ENCODE data around the gene AEN. TPM values are rescaled to one million over a fixed set of nuclear protein-coding genes. Genes with fewer than 3 reads are reported as not detected.

AEN gene
- total RNA-seq, 1 donor from 2014 or later = 10.0 TPM

- intact Hi-C loops (cut with DNase I) = no loop called here
- no peak for ATAC-seq (ENCODE audit: poor library complexity)
- DNase-seq = no peak
These were observed 10.4 kb upstream of the AEN start for GRCh38 chr15:88610701-88611231.

- DNase-seq (no peak), ATAC-seq (ENCODE audit: poor library complexity) (no peak)
- intact Hi-C loops (cut with DNase I) = no loop called here
These were observed 8.8 kb upstream of the AEN start for GRCh38 chr15:88612186-88612796.

GRCh38 chr15:88613074-88613944 is 7.8 kb upstream of the AEN start:
- no peak for ATAC-seq (ENCODE audit: poor library complexity)
- intact Hi-C loops (cut with DNase I) = no loop called here
- DNase-seq = no peak

- DNase-seq (no peak), ATAC-seq (ENCODE audit: poor library complexity) (no peak)
- intact Hi-C loops (cut with DNase I) = loop anchor here (2.0 kb wide), 1 partner anchor 137 kb away; no protein-coding TSS in a partner anchor
These were observed 5.6 kb upstream of the AEN start for GRCh38 chr15:88615303-88616107.

- intact Hi-C loops (cut with DNase I) = no loop called here
- ATAC-seq (ENCODE audit: poor library complexity) = no peak
- no peak for DNase-seq
These were observed 4.9 kb upstream of the AEN start for GRCh38 chr15:88616240-88616639.

- ATAC-seq (ENCODE audit: poor library complexity) (no peak), DNase-seq (no peak)
- intact Hi-C loops (cut with DNase I) = no loop called here
These were observed 4.0 kb upstream of the AEN start for GRCh38 chr15:88617031-88617722.

GRCh38 chr15:88617790-88618189 is 3.4 kb upstream of the AEN start:
- ATAC-seq (ENCODE audit: poor library complexity) (no peak), DNase-seq (no peak)
- intact Hi-C loops (cut with DNase I) = no loop called here

GRCh38 chr15:88618686-88619085 is 2.5 kb upstream of the AEN start:
- ATAC-seq (ENCODE audit: poor library complexity) (no peak), DNase-seq (no peak)
- intact Hi-C loops (cut with DNase I) = no loop called here

- ATAC-seq (ENCODE audit: poor library complexity) = no peak
- no peak for DNase-seq
- intact Hi-C loops (cut with DNase I) = no loop called here
These were observed 1.3 kb upstream of the AEN start for GRCh38 chr15:88619796-88620195.

GRCh38 chr15:88621789-88622604 is 857 bp downstream of the AEN start:
- peak; percentile 11 for ATAC-seq (ENCODE audit: poor library complexity)
- no peak for DNase-seq

GRCh38 chr15:88622605-88622975 is 1.4 kb downstream of the AEN start:
- DNase-seq (no peak), ATAC-seq (ENCODE audit: poor library complexity) (no peak)
- intact Hi-C loops (cut with DNase I) = no loop called here

More at GRCh38 chr15:88621789-88622604, 857 bp downstream of the AEN start:
- intact Hi-C loops (cut with DNase I) = no loop called here

- ATAC-seq (ENCODE audit: poor library complexity) (no peak), DNase-seq (no peak)
- intact Hi-C loops (cut with DNase I) = no loop called here
These were observed 1.9 kb downstream of the AEN start for GRCh38 chr15:88623061-88623460.

- DNase-seq (no peak), ATAC-seq (ENCODE audit: poor library complexity) (no peak)
- intact Hi-C loops (cut with DNase I) = no loop called here
These were observed 2.5 kb downstream of the AEN start for GRCh38 chr15:88623632-88624031.

- no peak for DNase-seq
- intact Hi-C loops (cut with DNase I) = no loop called here
These were observed 3.2 kb downstream of the AEN start for GRCh38 chr15:88624156-88624970.

GRCh38 chr15:88624971-88625490 is 3.9 kb downstream of the AEN start:
- ATAC-seq (ENCODE audit: poor library complexity) (no peak), DNase-seq (no peak)
- intact Hi-C loops (cut with DNase I) = no loop called here

More at GRCh38 chr15:88624156-88624970, 3.2 kb downstream of the AEN start:
- ATAC-seq (ENCODE audit: poor library complexity) = peak; percentile 29

GRCh38 chr15:88625943-88626741 is 5.0 kb downstream of the AEN start:
- no peak for DNase-seq
- ATAC-seq (ENCODE audit: poor library complexity) = no peak
- intact Hi-C loops (cut with DNase I) = no loop called here

Measured in Right ventricle myocardium superior (tissue), 1 donor.